CD4-positive, alpha-beta T cell treated with Interferon alpha-2 for 1 hour (primary cell): ENCODE results near the gene SCCPDH.
"Not testable (repeated sequence)": the region's sequence is repeated elsewhere in the genome, so short reads cannot be mapped to it uniquely, and the experiment has no call there.

Source experiments
- DNase-seq, 2 donors: peaks; one replicate each; pipeline ENCODE4 v3.0.0-alpha.2; 2020 to 2022

Gene SCCPDH

DNA sequence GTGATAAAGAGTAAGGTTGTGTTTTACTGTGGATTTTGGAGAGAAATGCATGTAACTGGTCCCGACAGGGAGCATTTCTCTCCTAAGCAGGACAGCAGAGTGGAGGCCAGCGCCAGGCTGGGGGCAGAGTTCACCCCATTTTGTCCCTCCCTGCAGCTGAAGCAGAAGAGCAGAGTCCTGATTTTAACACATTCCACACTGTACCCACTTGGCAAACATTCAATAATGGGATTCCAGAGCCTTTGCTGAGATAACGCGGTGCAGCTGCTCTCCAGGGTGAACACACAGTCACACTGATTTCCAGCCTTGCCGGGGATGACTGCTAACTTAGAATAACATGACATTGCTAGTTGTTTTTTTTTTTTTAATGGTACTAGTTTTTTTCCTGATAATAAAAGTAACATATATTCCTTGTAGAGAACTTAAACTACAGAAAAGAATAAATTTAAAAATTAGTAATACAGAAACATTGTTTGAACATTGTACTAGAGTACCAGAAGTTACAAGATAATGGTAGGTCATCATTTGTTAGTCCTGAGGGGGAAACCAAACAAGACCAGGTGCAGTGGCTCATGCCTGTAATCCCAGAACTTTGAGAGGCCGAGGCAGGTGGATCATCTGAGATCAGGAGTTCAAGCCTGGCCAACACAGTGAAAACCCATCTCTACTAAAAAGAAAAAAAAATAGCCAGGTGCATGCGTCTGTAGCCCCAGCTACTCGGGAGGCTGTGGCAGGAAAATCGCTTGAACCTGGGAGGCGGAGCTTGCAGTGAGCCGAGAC, 77.2 kb downstream of the SCCPDH start:
- DNase-seq = no peak

DNA sequence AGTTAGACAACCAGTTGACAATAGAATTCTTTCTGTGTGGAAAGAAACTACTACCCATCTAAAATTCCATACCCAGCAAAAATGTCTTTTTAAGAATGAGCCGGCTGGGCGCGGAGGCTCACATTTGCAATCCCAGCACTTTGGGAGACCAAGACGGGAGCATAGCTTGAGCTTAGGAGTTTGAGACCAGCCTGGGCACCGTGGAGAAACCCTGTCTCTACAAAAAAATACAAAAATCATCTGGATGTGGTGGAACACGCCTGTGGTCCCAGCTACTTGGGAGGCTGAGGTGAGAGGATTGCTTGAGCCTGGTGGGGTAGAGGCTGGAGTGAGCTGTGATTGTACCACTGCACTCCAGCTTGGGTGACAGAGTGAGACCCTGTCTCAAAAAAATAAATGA, 79.2 kb downstream of the SCCPDH start:
- DNase-seq = no peak

DNA sequence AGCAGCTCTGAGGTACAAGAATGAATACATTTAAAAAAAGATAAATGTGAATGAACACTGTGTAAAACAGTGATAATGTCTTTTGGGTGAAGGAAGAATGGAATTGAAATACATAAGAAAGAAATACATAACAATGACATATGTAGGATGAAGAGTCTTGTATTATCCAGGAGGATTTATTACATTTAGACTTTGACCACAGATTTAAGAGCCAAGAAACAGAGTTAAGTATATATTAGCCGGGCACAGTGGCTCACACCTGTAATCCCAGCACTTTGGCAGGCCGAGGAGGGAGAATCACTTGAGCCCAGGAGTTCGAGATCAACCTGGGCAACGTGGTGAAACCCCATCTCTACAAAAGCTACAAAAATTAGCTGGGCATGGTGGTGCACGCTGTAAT, 79.7 kb downstream of the SCCPDH start:
- no peak for DNase-seq

DNA sequence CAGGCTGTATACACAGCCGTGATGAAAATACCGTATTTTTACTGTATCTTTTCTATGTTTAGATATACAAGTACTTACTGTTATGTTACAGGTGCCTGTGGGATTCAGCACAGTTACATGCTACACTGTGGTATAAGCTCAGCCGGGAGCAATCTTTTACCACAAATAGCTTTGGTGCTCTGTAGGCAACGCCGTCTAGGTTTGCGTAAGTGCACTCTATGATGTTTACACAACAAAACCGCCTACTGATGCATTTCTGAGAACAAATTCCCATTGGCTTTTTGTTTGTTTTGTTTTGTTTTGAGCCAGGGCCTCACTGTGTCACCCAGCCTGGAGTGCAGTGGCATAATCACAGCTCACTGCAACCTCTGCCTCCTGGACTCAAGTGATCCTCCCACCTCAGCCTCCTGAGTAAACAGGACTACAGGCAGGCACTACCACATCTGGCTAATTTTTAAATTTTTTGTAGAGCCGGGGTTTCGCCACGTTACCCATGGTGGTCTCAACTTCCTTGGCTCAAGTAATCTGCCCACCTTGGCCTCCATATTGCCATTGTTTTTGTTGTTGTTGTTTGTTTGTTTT, 81.0 kb downstream of the SCCPDH start:
- DNase-seq = no peak

DNA sequence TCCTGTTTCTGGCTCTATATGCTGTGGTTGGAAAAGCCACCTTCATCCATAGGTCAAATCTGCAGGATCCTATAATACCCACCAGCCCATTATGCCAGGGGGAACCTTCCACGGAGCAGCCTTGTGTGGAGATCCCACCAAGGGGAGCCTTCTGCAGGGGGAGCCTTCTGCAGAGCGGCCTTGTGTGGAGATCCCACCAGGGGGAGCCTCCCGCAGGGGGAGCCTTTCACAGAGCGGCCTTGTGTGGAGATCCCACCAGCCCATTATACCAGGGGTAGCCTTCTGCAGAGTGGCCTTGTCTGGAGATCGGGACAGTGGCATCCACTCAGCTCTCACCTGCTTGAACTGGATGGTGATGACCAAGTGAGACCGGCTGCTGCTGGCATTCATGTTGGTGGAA, 85.3 kb downstream of the SCCPDH start:
- no peak for DNase-seq

DNA sequence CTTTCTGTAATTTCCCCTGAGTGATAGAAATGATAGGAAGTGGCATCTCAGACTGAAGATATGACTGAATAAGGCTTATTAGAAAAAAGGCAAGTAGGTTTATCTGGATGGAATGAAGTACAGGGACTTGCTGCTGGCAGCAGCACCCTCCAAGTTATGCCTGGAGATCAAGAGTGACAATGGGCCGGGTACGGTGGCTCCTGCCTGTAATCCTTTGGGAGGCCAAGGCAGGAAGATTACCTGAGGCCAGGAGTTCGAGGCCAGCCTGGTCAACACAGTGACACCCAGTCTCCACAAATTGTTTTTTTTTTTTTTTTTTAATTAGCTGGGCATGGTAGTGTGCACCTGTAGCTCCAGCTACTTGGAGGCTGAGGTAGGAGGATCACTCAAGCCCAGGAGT, 87.8 kb downstream of the SCCPDH start:
- no peak for DNase-seq

GRCh38 chr1:246813325-246813724, 89.1 kb downstream of the SCCPDH start:
- DNase-seq = not testable (repeated sequence)

DNA sequence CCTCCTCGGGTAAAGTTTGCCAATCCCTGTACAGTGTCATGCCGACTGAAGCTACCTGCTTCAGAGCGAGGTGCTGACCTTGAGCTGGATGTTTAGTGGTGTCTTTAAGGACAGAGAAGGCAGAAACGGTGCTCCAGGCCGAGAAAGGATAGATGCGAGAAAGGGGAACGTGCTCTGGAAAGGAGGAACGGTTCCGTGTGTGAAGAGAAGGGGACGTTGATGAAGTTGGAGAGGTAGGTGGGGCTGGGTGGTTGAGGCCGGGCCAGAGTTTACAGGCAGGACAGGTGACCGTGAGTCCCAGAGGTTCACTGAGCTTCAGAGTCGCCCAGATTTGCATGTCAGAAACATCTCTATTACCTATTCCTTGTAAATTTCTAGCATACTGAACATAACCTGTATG, 90.7 kb downstream of the SCCPDH start:
- no peak for DNase-seq

DNA sequence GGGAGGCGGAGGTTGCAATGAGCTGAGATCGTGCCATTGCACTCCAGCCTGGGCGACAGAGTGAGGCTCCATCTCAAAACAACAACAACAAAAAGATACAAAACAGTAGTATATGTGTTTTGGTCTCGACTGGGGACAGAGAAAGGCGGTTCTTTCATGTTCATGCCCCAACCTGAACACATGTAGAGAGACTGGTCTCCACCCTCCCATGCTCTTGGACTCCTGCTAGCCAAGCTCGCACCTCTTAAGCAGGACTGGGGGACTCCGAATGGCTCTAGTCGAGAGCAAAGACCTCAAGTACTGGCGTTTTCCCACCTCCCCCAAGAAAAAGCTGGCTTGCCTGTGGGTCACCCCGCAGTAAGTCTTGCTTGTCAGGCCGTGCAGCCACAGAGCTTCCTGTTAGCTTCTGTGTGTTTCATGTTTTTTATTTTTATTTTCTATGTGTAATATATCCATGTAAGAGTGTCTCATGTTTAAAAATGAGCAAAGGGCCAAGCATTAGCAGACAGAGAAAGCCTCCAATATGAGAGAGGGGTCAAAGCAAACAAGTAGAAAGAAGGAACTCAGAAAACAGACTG, 91.6 kb downstream of the SCCPDH start:
- DNase-seq = no peak
